Inflammatory macrophage treated with lipopolysaccharide for 4 hours (primary cell): ENCODE data around the gene TRAFD1.

ENCODE experiments used
- DNase-seq: peaks from one replicate; pipeline ENCODE4 v3.0.0-alpha.2; 2020

The TRAFD1 gene

DNA sequence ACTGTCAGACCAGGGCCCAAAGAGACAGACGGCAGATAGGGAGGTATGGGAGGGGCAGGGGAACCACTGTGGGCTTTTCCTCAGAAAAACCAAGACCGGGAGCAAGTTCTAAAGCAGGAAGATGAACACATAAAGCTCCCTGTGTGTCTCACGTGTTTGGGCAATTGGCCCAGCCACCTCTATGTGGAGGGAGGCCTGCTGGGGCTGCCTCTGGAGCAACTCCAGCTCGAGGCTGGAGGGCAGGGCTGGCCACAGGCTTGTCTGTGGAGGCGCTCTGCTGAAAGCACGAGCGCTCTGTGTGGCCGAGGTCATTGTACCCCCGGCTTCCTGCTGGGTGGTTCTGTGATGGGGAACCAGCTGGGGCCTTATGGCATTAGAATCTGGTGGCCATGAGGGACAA lies 36.4 kb downstream of the TRAFD1 start:
- no peak for DNase-seq

DNA sequence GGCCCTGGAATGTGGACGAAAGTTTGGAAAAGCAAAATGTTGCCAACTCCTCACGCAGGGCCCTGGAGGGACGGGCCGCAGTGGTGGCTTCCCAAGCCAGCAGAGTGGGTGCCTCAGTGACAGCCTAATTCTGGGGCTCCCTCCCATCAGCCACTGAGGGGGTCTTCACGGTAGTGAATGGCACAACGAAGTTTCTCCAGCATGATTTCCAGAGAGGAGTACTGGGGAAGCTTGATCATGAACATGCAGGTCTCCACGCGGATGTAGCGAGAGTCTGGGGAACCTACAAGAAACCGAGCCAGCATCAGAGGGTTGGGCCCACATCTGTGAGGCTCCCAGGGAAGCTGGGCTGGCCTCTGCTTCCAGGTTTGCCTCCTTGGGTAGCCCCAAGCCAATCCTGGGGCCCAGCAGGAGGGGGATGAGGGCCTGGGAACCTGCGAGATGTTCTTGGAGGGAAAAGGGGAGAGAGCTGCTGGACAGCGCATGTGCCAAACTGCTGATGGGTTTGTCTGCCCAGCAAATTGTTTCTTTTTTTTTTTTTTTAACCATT lies 37.0 kb downstream of the TRAFD1 start:
- no peak for DNase-seq

DNA sequence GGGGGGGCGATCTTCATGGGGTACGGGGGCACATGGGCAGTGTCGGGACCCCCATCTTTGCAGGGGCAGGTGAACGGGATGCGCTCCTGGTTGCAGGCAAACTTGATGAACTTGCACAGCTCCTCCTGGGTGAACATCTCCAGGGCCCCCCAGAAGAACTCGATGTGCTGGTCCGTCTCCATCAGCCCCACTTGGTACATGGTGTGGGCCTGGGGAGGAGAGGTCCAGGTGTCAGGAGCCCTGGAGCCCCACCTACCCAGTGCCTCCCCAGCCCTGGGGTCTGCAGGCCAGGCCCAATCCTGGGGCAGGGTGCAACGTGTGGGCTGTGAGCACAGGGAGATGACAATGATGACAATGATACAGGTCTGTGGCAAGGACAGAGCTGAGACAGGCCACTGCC lies 37.7 kb downstream of the TRAFD1 start:
- DNase-seq: no peak

DNA sequence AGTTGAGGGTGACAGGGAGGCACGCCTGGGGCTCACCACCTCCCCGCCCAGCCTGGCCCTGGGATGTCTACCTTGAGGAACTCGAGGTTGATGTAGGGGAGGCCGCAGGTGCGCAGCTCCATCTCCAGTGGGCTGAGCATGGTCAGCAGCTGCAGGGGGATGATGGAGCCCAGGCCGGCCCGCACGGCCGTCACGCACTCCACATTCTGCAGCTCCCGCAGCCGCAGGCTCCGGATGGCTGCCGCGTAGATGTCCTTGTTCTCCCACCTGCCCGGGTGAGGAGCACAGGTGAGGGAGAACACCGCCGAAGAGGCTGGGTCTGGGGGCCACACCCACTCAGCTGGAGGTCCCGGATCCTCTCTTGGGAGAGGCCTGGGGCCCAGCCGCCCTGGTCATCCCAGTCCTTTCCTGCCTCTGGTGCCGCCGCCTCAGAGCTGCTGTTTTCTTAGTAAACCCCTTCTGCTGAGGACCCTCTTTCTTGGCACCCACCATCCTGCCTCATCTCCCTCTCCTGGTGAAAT lies 38.2 kb downstream of the TRAFD1 start:
- no peak for DNase-seq

DNA sequence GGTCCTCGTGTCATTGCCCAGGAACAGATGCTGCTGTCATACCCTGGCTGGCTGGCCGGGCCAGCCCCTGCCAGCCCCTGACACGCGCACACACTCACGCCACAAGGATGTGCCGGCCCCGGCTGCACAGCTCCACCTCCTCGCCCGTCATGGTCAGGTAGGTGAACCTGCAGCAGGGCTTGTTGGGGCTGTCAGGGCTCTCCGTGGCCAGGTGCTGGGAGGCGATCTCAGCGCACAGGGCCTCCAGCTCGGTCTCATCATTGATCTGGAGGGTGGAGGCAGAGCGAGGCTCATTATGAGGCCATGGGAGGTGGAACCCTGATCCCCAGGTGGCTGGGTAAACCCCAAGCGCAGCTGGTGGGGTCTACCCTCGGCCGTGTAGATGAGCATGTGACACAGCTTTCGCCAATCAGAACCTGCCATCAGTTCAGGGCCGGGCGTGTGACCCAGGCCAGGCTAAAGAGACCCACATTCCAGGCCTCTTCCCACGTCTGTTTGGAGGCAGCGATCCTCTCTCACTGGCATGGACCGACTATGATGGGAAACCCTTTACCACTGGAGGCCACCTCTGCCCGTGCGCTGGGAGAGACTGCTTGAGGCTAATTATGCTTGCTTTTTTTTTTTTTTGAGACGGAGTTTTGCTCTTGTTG lies 38.8 kb downstream of the TRAFD1 start:
- no peak for DNase-seq

DNA sequence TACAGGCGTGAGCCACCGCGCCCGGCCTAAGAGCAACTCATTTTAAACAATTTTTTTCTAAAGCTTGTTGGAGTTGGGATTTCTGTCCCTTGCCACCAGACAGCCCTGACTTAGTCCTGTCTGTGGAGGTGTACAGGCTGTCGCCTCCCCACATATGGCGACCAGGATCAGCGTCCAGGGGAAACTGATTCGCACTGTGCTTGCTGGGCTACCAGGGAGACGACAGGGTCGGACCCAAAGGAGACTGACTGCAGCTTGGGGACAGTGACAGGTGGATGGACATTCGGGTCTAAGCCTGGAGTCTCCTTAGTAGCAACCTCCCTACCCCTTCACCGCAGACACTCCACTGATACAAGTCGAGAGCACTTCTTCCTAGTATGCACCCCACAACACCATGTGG lies 40.3 kb downstream of the TRAFD1 start:
- DNase-seq: no peak

DNA sequence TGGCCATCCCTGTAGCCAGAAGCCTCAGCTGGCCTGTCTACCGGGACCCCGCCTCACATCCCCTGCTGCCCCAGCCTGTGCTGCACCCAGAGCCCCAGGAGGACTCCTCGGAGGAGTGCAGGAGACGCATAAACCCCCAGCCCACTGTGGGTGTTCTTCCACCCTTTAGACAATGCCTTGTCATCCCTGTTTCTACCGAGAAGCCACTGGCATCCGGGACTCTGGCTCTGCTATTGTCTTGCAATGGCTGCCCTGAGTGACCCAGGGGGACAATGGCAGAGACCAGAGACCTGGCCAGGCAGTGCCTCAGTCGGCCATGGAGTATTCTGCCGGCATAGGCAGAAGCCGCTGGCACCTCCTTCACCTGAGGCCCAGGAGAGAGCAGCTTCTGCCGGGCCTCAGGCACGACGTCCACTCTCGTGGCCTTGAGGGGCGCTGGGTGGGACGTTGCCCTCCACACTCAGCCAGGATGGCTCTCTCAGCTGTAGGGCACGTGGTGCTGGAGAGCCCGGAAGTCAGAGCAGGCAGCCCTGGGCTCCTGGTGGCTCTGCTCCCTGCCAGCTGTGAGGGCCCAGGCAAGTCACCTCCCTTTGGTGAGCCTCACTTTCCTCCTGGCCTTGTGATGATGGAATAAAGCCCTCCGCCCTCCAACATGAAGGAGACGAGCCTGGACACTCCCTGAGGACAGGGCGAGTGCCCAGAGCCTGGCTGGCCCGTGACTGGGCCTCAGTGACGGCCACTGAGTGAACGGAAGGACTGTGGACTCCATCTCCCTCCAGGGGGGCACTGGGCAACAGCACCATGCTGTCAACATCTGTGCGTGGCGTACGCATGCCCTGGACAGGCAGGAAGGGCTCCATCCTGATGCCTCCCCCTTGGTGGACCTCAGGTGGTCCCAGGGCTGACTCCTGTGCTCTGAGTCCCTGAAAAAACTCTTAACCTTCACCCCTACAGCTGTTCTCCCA lies 41.0 kb downstream of the TRAFD1 start:
- no peak for DNase-seq

DNA sequence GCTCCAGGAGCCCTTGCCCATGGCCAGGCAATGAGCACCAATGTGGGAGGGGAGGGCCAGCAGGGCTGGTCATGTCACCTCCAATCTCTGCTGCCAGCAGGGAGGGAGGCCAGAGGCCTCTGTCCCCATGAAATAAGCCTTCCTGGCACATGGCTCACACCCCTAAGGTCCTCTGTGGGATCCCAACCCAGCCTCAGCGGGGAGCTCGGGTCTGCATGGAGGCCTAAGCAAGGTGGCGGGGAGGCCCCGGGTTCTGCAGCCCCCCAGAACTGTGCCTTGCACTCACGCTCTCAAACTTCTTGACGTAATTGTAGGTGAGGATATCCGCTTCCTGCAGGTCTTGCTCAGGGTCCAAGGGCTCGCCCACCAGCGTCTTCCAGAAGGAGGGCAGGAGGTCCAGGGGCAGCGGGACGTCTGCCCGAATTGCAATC lies 41.7 kb downstream of the TRAFD1 start:
- no peak for DNase-seq

DNA sequence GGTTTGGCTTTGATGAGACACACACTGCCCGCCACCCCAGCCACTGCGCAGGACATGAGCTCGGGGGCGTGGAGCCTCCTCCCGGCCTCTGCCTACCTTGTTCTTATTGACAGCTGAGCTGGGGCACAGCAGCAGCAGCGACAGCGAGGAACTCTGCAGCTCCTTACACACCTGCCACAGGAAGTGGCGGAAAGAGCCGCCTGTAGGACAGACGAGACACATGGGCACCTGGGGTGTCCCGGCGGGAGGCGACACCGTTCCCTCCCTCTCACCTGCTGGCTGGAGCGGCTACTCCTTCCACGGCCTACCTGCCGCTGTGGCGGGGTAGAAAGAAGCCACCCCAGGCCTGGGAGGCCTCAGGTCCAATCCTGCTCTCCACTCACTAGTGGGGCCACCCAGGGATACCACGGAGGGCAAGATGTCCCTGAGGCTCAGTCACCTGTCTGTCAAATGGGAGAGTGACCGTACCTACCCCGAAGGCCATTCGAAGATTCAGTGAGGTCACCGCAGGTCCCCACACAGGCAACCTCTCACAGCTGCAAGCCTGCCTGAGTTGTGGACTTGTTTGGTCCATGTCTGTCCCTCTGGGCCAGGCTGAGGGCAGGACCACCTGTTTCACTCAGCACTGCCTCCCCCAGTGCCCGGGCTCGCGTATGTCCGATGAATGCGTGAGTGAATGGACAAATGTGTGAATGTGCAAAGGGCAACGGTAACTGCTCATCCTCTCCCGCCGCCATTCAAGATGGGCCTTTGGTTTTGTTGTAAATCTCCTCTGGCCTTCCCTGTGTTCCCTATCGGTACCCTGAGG lies 42.6 kb downstream of the TRAFD1 start:
- no peak for DNase-seq

DNA sequence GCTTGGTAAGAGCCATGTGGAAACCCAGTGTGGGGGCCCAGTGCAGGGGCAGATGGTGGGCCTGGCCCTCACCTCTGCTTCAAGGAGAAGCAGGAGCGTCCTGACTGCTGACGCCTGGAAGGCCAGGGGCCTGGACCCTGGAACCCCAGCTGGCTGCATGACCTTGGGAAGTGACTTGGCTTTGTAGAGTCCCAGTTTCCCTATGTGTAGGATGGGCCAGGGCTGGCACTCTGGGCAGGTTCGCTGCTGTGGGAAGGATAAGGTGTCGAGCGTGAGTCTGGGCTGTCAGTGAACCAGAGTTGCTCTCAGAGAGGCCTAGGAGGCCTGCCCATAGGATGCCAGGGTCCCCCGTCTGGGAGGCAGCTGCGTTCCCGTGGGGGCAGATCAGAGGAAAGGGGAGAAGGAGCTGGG lies 43.2 kb downstream of the TRAFD1 start:
- DNase-seq: no peak

DNA sequence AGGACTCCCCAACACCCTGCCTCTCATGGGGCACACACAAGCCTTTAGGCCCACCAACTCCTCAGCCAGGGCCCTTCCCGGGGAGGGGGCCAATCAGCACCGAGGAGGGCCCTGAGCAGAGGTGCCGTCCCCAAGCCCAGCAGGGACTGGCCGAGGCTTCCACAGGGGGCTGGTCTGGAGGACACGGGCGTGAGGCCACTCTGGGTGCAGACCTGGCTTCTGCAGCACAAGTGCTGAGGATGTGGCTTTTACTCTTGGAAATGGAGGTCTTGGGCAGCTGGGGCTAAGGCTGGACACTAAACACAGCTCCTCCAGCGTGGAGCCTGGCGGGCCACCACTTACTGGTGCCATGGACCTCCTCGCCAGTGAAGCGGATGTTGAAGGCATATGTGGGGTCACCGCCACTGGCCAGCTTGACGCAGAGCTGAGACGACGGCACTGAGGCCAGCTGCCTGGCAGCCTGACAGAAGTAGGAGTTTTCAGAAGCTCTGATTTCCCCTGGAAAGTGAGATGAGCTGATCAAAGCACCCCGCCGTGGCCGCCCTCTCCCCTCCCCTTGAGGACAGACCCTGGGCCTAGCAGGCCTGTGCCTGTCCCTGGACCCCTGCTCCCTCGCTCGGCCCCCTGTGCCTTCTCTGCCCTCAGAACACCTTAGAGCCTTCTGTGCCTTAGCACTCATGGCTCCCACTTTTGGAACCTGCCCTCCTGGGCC lies 44.0 kb downstream of the TRAFD1 start:
- DNase-seq: no peak

DNA sequence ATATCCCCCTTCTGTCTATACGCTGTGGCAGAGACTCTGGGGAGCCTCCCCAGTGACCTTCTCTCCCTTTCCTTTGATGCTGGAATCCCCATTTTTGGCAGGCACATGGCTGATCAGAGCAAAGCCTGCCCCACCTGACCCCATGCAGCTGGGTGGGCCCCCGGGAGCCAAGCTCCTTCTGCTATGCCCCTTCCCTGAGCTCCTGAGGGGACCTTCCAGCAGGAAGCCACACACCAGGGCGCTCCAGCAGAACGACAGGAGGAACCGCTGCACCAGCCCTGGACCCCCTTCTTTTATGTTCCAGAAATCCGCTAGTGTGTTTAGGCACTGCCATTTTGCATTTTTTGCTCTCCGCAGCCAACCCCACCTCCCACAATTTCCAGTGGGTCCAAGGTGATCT lies 44.6 kb downstream of the TRAFD1 start:
- no peak for DNase-seq

DNA sequence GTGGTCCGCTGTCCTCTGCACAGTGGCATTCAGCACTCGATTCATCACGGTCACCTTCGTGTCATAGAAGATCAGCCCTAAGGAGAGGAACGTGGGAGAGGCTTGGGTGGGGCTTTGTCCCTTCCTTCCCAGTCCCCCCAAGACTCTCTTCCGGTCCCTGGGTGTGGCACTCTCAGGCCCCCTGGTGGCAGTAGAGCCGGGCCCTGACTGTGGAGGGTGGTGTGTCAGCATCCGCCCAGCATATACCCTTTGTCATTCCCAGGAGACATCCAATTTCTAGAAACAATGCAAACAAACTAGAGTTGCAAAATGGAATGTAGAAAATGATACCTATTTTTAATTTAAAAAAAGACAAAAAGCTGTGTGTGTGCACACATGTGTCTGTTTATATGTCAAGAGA lies 45.0 kb downstream of the TRAFD1 start:
- no peak for DNase-seq

DNA sequence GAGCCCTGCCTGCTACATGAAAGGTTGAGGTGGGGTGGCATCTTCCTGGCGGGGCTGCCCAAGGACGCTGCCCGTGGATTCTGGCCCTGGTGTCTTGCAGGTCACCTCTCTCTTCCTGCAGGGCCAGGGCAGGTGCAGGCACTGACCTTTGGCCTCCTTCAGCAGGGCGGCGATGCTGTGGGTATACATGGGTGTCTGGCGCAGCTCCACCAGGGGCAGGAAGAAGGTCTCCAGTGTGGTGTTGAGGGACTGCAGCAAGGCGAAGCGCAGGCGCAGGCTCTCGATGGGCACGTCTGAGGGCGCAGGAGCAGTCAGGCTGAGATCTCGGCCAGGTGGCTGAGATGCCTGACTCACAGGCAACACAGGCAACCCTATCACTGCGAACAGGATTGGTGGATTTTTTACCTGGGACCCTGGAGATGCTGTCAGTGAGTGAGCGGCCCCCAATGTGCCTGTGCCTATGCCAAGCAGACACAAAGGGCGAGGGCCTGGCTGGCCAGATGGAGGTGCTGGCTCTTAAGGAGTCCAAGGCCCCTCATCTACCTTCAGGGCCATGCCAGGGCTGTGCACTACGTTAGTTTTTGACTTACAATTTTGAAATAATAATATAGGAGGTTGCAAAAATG lies 45.7 kb downstream of the TRAFD1 start:
- DNase-seq: no peak

DNA sequence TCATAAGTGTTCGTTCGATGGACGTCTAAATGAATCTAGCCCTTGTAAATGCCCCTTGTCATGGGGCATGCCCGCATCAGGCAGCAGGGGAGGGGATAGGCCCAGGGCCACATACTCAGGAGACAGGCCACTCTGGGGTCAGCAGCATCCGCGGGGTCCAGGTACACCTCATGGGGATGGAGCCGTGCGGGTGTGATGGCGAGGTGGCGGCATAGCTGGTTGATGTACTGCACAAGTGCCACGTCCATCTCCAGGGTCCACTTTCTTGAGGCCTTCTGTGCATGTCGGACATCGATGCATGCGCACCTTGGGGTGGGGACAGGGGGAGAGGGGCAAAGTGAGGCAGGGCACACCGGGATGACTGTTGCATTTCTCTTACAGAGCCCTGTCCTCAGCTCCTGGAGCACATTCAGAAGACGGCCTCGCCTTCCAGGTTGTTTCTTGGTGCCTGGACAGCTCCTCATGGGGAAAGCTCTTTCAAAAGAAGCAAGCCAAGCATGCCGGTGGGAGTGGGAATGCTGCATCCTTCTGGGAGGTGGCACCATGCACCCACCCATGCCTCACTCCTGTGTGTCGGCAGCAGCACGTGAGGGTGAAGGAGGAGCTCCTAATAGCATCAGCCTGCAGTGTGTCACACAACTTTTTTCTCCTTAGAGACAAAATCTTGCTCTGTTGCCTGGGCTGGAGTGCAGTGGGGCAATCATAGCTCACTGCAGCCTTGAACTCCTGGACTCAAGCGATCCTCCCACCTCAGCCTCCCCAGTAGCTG lies 47.4 kb downstream of the TRAFD1 start:
- DNase-seq: no peak

DNA sequence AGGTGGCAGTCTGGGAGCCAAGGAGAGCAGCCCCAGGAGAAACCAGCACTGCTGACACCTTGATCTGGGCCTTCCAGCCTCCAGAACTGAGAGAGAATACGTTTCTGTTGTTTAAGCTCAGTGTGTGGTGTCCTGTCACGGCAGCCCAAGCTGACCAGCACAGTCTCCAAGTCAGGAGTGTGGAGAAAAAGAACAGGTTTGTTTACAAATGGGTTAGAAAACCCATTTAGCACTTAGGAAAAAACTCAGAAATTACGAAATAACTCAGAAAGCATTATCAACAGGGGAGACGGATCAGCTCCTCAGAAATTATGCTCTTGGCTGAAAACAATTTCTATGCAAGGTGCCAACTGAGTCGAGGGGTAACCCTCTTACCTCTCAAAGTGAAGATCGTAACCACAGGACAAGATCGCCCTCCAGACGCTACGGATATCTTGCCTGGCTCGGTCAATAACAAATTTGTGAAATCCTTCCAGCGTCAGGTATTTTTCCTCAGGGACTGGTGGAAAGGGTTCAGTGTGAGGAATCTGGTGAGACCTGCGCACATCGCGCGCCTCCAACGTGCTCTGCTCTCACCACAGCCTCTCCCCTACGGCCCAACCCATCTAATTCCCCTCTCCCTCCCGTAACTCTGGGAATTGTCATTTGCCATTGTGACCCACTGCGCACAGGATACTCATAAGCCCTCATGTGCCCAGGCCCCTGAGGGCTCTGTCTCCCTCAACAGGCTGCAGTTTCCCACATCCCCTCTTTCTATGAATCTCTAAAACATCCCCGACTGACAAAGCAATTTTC lies 50.2 kb downstream of the TRAFD1 start:
- DNase-seq: no peak

DNA sequence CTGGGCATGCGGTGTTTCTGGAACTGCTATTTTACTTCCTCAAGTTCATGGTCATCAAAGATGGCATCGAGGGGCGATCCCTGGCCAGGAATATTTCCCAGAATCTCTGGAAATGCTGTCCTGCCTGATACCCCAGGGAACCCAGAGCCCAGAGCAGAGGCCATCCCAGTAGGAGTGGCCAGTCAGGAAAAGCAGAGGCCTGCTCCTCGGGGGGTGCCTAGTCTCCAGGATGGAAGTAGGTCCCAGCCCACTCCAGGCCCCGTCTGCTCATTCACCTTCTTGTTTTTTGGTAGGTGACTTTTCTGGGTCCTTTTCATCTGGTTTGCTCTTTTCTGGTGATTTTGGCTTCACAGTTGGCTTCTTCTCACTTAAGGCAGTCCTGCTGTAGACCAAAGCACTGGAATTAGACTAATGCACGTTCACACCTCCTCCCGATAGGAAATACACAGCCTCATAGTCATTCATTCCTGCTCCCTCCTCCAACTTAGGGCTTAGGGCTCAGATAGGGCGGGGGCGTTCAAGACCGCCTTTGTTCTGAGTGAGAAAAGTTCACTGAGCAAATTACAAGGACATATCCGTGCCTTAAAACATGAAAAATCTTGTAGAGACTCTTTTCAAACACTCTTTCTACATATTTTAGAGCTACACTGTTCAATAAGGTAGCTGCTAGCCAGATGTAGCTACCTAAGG lies 51.1 kb downstream of the TRAFD1 start:
- DNase-seq: no peak

DNA sequence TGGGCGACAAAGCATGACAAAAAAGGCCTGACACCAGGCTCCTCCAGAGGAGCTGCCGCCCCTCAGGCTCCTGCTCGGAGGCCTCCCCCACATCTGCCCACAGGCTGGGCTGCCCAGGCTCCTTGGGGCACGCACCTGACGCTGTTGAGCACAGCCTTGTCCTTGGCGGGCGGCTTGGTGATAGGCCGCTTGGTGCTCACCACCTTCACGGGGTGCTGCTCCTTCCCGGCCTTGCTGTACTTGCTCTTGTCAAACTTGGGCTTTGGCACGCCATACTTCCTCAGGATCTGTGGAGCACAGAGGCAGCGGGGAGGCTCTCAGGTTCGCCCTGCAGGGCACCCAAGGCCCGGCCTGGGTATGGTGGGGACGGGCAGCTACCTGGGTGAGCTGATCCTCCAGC lies 53.4 kb downstream of the TRAFD1 start:
- DNase-seq: no peak

DNA sequence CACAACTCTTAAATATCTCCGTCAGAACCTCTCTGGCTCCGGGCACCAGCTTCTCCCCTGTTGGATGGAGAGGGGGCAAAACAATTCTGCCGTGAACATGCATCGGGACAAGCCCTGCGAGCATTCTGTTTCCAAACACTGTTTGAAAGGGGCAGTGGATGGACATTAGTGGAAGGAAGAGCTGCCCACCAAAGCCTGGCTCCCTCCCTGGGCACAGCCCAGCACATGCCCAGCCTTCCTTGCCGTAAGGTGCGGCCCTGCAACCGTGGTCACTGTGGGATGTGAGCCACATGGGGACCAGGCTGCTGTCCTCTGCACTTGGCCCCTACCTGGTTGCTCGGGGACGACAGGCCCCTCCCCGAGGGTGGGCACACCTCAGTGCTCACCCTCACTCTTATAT lies 54.0 kb downstream of the TRAFD1 start:
- no peak for DNase-seq
